GM18907 (cell line): ENCODE measurements around the gene GARIN5B.
A peak's percentile ranks its signal among the peaks of the same experiment; 100 is the strongest.
"Not testable (repeated sequence)": the region's sequence is repeated elsewhere in the genome, so short reads cannot be mapped to it uniquely, and the experiment has no call there.

ENCODE experiments used
- ATAC-seq: cut with Tn5 transposase; IDR thresholded peaks from one replicate; pipeline ENCODE4 v1.9.1; 2021; ENCODE audit warnings: mild to moderate bottlenecking, moderate library complexity; ENCODE audit not compliant: unreplicated experiment

GARIN5B gene

GRCh38 chr19:55352040-55352439 is 11.0 kb downstream of the GARIN5B start:
- ATAC-seq = no peak

- ATAC-seq = no peak
These were observed 12.3 kb downstream of the GARIN5B start for GRCh38 chr19:55350620-55351315.

DNA sequence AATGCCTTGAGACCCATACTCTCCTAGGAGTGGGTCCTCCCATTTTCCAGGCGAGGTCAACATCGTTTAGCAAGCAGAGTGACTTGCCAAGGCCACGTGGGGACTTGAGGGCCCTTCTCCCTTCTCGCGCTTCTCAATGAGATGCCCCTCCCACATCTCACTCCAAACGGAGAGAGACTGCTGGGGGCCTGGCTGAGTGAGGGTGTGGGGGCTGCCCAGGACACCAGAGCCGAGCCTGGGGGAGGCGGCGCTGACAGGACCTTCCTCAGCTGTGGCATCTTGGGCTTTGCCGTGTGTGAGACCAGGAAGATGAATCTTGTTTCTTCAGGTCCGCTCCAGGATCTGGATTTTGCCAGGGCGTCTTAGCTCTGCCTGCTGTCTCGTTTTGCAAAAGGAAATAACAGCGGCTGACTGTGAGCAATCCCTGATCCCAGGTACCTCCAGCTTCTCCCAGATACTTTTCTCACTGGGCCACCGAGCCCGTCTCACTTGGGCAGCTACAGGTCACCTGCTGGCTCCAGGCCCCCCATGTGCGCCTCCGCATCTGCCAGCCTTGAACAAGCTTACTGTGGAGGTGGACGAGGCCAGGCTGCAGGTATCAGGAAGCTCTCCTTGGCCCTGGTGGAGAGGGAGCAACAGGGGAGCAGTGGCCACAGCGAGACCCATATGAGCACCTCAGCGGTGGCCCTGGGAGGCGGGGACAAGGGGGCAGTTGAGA is 14.6 kb downstream of the GARIN5B start:
- ATAC-seq = no peak

DNA sequence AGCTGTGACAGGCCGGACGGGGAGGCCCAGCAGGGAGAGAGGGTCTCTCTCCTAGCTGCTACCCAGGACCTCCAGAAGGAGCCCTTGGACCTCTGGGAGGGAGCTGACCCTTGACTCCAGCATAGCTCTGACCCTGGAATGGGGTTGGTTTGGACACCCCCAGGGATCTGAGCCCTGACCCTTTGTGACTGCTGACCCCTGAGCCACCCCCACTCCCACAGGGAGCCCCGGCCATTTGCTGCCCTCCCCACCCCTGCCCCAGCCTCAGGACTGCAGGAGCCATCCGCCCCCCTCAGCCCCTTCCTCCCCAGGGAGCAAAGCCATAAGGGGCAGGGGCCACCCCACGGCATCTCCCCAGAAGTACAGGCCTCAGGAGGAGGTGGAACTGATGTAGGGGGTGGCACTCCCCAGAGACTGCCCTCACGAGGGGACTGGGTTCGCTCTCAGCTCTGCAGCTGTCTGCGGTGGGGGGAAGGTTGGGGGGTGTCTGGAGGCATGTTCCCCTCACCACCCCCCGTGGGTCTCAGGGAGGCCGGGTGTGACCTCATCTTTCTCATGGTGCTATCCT is 15.5 kb downstream of the GARIN5B start:
- no peak for ATAC-seq

- ATAC-seq = no peak
These were observed 16.2 kb downstream of the GARIN5B start for GRCh38 chr19:55346725-55347441.

- no peak for ATAC-seq
These were observed 17.0 kb downstream of the GARIN5B start for GRCh38 chr19:55345818-55346724.

GRCh38 chr19:55345101-55345817 is 17.8 kb downstream of the GARIN5B start:
- ATAC-seq = no peak

DNA sequence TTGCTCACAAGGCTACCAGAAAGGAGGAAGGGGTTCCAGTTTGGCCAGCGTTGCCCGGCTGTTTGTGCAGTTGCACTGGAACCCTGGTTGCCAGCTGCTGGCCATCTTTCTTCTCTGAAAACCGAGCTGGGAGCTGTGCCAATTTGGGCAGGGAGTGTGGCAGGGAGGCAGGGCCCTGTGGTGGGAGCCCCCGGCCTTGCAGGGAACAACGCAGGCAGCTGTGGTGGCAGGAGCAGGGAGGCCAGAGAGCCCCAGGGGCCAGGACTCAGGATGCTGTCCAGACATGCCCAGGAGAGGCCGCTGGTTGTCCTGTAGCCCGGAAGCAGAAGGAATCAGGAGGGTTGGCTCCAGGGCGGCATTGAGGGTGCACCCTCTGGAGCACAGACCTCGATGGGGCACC is 18.6 kb downstream of the GARIN5B start:
- no peak for ATAC-seq

DNA sequence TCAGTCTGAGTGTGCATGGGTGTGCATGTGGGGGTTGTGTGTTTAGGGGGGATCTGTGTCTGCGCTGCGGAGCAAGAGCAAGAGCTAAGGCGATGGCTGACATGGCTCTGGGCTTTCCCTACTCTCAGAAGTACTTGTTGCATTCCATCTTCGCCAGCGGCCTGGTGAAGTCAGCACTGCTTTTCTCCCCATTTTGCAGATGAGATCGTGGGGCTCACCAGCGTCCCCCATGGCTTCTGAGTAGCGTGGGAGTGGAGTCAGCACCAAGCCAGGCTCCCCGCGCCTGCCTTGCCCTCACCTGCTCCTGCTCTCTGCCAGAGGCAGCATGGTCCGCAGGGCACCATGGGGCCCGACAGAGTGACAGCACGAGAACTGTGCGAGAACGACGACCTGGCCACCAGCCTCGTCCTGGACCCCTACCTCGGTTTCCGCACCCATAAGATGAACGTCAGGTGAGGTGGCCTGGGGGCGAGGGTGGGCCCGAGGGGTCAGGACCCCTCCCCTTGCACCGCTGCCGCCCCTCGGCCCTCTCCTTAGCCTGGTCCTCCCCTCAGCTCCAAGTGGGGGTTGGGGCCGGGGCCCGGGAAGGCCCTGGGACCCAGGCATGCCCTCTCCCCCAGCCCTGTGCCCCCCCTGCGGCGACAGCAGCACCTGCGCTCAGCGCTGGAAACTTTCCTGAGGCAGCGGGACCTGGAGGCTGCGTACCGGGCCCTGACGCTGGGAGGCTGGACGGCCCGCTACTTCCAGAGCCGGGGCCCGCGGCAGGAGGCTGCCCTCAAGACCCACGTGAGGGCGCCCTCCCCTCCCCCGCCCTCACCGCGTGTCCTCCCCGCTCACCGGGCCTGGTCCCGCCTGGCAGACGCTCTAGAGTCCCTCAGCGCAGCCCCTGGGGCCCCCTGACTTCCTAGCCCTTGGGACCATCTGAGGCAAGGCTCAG is 21.2 kb downstream of the GARIN5B start:
- ATAC-seq = no peak

- no peak for ATAC-seq
These were observed 21.9 kb downstream of the GARIN5B start for GRCh38 chr19:55341171-55341588.

DNA sequence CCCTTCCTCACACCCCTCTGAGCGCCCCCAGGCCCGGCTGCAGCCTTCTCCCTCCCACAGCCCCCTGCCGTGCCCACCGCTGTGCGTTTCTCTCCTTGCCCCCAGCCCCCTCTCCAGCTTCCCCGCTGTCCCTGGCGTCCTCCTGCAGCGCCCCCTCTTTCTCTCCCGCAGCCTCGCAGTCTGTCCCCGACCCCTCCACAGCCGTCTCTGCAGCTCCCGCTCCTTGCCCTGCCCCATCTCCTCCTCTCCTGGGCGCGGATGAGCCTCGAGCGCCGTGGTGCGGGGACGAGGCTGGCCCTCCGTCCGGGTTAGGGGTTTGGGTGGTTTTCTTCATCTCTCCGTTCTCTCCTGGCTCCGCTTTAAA is 22.3 kb downstream of the GARIN5B start:
- ATAC-seq = no peak

DNA sequence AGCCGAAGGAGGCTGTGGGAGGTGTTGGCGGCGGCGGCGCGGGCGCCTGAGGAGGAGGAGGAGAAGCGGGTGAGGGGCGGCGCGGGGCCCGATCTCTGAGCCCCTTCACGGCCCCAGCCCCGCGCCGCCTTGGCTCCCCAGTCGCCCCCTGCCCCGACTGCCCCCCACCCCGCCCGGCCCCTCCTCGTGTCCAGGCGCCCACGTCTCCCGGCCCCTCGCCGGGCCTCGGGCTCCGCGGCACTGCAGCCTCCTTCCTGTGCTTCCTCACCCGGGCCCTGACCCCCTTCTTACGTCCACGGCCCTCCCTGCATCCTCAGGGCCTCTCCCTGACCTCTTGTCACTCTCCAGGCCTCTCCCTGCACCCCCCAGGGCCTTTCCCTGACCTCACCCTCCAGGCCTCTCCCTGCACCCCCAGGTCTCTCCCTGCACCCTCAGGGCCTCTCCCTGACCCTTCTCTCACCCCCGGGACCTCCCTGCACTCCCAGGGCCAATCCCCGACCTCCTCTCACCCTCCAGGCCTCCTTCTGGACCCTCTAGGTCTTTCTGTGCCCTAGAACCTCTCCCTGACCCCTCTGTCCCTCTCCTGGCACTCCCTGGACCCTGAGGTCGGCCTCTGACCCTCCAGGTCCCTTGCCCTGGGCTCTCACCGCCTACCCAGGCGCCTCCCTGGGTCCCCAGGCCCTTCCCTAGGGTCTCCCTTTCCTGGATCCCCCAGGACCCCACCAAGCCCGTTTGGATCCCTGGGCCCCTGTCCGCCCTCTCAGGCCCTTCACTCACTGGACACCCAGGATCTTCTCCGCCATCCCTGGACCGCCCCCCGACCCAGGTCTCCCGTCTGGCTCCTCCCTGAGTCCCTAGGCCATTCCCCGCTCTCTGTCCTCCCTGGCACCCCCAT is 22.9 kb downstream of the GARIN5B start:
- ATAC-seq = no peak

- peak; percentile 87 for ATAC-seq
These were observed 23.8 kb downstream of the GARIN5B start, which contains the start of gene KMT5C for GRCh38 chr19:55339105-55339888. TSS of gene KMT5C (plus strand) at chr19:55339876. CDS start at chr19:55341937, 2,061 bp downstream.

GRCh38 chr19:55336101-55336500 is 27.0 kb downstream of the GARIN5B start:
- no peak for ATAC-seq

DNA sequence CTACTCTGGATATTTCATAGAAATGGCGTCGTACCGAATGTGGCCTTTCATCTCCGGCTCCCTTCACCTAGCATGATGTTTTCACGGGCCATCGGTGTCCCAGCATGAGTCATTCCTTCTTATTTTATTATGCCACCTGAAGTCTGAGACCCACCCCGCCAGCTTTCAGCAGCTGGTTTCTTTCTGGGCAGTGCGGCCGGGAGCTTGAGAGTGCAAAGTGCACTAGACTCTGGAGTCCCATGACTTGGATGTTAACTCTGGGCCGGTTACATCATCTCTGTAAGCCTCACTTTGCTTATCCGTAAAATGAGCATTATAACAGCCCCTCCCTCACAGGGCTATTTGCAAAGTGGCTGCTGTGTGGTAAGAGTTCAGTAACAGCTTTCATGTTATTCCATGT is 29.2 kb downstream of the GARIN5B start:
- no peak for ATAC-seq

DNA sequence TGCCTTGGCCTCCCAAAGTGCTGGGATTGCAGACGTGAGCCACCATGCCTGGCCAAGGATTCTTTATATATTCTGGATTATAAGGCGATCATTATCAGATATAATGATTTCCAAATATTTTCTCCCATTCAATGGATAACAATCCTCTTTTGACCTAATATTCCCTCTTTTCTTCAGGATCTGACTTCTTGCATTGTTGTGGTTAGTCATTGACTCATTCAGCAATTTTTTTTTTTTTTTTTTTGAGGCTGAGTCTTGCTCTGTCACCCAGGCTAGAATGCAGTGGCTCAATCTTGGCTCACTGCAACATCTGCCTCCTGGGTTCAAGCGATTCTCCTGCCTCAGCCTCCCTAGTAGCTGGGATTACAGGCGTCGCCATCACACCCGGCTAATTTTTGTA is 33.3 kb downstream of the GARIN5B start:
- ATAC-seq = not testable (repeated sequence)

- ATAC-seq = not testable (repeated sequence)
These were observed 34.2 kb downstream of the GARIN5B start for GRCh38 chr19:55328774-55329318.
